Activated T-cell treated with anti-CD3 and anti-CD28 coated beads, Interleukin-2, amount 50 U/mL, for 24 hours (primary cell): Measurements from ENCODE around the gene CD4.
A peak's percentile ranks its signal among the peaks of the same experiment; 100 is the strongest.

Experiments
- DNase-seq: peaks from one replicate; pipeline ENCODE4 v3.0.0-alpha.2; 2020
- H3K27ac Mint-ChIP-seq: 2 replicates; pipeline ENCODE4 v1.8.0; 2020; ENCODE audit warnings: mild to moderate bottlenecking, mixed read lengths
- H3K27me3 Mint-ChIP-seq: 2 replicates; pipeline ENCODE4 v1.8.0; 2020; ENCODE audit warnings: mixed read lengths
- H3K36me3 Mint-ChIP-seq: 2 replicates; pipeline ENCODE4 v1.8.0; 2020; ENCODE audit warnings: low read depth, mixed read lengths
- H3K4me1 Mint-ChIP-seq: 2 replicates; pipeline ENCODE4 v1.8.0; 2020; ENCODE audit warnings: low read depth, mixed read lengths
- H3K4me3 Mint-ChIP-seq: 2 replicates; pipeline ENCODE4 v1.8.0; 2020; ENCODE audit warnings: mild to moderate bottlenecking, moderate library complexity, mixed read lengths
- H3K9me3 Mint-ChIP-seq: 2 replicates; pipeline ENCODE4 v1.8.0; 2020; ENCODE audit warnings: mixed read lengths

CD4 gene

GRCh38 chr12:6796576-6796975 lies 7.2 kb downstream of the CD4 start:
- Mint-ChIP-seq H3K4me3 (no peak overlapping the region), H3K27ac (no peak overlapping the region), H3K9me3 (no peaks in the 10 kb centered on the region), H3K36me3 (peaks cover 84% of the 10 kb centered on the region), H3K27me3 (no peaks in the 10 kb centered on the region), H3K4me1 (peaks cover 47% of the 10 kb centered on the region)
- DNase-seq = no peak

- Mint-ChIP-seq H3K27ac (peak overlapping the region; percentile 11), H3K36me3 (peaks cover 78% of the 10 kb centered on the region), H3K4me1 (peaks cover 29% of the 10 kb centered on the region), H3K9me3 (no peaks in the 10 kb centered on the region), H3K4me3 (no peak overlapping the region), H3K27me3 (no peaks in the 10 kb centered on the region)
- no peak for DNase-seq
Measured at GRCh38 chr12:6799147-6799546, 9.8 kb downstream of the CD4 start.

- no peaks in the 10 kb centered on the region for H3K27me3 Mint-ChIP-seq
- DNase-seq = no peak
- no peak overlapping the region for H3K27ac Mint-ChIP-seq
- peaks cover 17% of the 10 kb centered on the region for H3K4me1 Mint-ChIP-seq
- H3K36me3 Mint-ChIP-seq = peaks cover 50% of the 10 kb centered on the region
- no peaks in the 10 kb centered on the region for H3K9me3 Mint-ChIP-seq
- H3K4me3 Mint-ChIP-seq = no peak overlapping the region
Measured at GRCh38 chr12:6807170-6807569, 17.8 kb downstream of the CD4 start.

GRCh38 chr12:6809056-6809455 lies 19.7 kb downstream of the CD4 start:
- Mint-ChIP-seq H3K4me1 (peaks cover 17% of the 10 kb centered on the region), H3K27ac (peak overlapping the region; percentile 35), H3K36me3 (peaks cover 46% of the 10 kb centered on the region), H3K27me3 (no peaks in the 10 kb centered on the region), H3K9me3 (no peaks in the 10 kb centered on the region), H3K4me3 (no peak overlapping the region)
- no peak for DNase-seq

- DNase-seq = no peak
- Mint-ChIP-seq H3K4me3 (no peak overlapping the region), H3K27ac (peak overlapping the region; percentile 31), H3K36me3 (peaks cover 52% of the 10 kb centered on the region), H3K27me3 (no peaks in the 10 kb centered on the region), H3K4me1 (peaks cover 15% of the 10 kb centered on the region), H3K9me3 (no peaks in the 10 kb centered on the region)
Measured at GRCh38 chr12:6810758-6811157, 21.4 kb downstream of the CD4 start.

- no peaks in the 10 kb centered on the region for H3K9me3 Mint-ChIP-seq
- peaks cover 62% of the 10 kb centered on the region for H3K36me3 Mint-ChIP-seq
- no peak overlapping the region for H3K4me3 Mint-ChIP-seq
- no peak overlapping the region for H3K27ac Mint-ChIP-seq
- peaks cover 15% of the 10 kb centered on the region for H3K4me1 Mint-ChIP-seq
- no peak for DNase-seq
- H3K27me3 Mint-ChIP-seq = no peaks in the 10 kb centered on the region
Measured at GRCh38 chr12:6813363-6813762, 24.0 kb downstream of the CD4 start.

- Mint-ChIP-seq H3K4me3 (no peak overlapping the region), H3K27ac (no peak overlapping the region), H3K36me3 (peaks cover 63% of the 10 kb centered on the region), H3K4me1 (peaks cover 8% of the 10 kb centered on the region), H3K27me3 (peaks cover 6% of the 10 kb centered on the region), H3K9me3 (no peaks in the 10 kb centered on the region)
- no peak for DNase-seq
Measured at GRCh38 chr12:6816598-6816997, 27.3 kb downstream of the CD4 start.

GRCh38 chr12:6817098-6817497 lies 27.8 kb downstream of the CD4 start:
- H3K27me3 Mint-ChIP-seq = peaks cover 10% of the 10 kb centered on the region
- H3K9me3 Mint-ChIP-seq = no peaks in the 10 kb centered on the region
- H3K4me3 Mint-ChIP-seq = no peak overlapping the region
- peaks cover 63% of the 10 kb centered on the region for H3K36me3 Mint-ChIP-seq
- H3K27ac Mint-ChIP-seq = no peak overlapping the region
- DNase-seq = no peak
- peaks cover 12% of the 10 kb centered on the region for H3K4me1 Mint-ChIP-seq

GRCh38 chr12:6817662-6818157 lies 28.4 kb downstream of the CD4 start:
- peaks cover 16% of the 10 kb centered on the region for H3K27me3 Mint-ChIP-seq
- H3K4me1 Mint-ChIP-seq = peaks cover 13% of the 10 kb centered on the region
- peaks cover 63% of the 10 kb centered on the region for H3K36me3 Mint-ChIP-seq
- DNase-seq = no peak
- H3K27ac Mint-ChIP-seq = peak overlapping the region; percentile 1
- H3K4me3 Mint-ChIP-seq = no peak overlapping the region
- H3K9me3 Mint-ChIP-seq = no peaks in the 10 kb centered on the region

- no peak for DNase-seq
- Mint-ChIP-seq H3K4me1 (peaks cover 13% of the 10 kb centered on the region), H3K9me3 (no peaks in the 10 kb centered on the region), H3K36me3 (peaks cover 63% of the 10 kb centered on the region), H3K4me3 (no peak overlapping the region), H3K27ac (no peak overlapping the region), H3K27me3 (peaks cover 21% of the 10 kb centered on the region)
Measured at GRCh38 chr12:6818222-6818621, 28.9 kb downstream of the CD4 start.

GRCh38 chr12:6818645-6819044 lies 29.3 kb downstream of the CD4 start:
- no peak for DNase-seq
- no peak overlapping the region for H3K4me3 Mint-ChIP-seq
- peaks cover 59% of the 10 kb centered on the region for H3K36me3 Mint-ChIP-seq

GRCh38 chr12:6819106-6820030 lies 30.0 kb downstream of the CD4 start:
- peaks cover 51% of the 10 kb centered on the region for H3K36me3 Mint-ChIP-seq
- H3K27ac Mint-ChIP-seq = peak overlapping the region; percentile 37
- peaks cover 31% of the 10 kb centered on the region for H3K27me3 Mint-ChIP-seq
- no peak overlapping the region for H3K4me3 Mint-ChIP-seq
- no peak for DNase-seq
- peaks cover 13% of the 10 kb centered on the region for H3K4me1 Mint-ChIP-seq
- H3K9me3 Mint-ChIP-seq = no peaks in the 10 kb centered on the region

More at GRCh38 chr12:6818645-6819044, 29.3 kb downstream of the CD4 start:
- H3K4me1 Mint-ChIP-seq = peaks cover 13% of the 10 kb centered on the region
- peaks cover 25% of the 10 kb centered on the region for H3K27me3 Mint-ChIP-seq
- H3K27ac Mint-ChIP-seq = no peak overlapping the region
- H3K9me3 Mint-ChIP-seq = no peaks in the 10 kb centered on the region

GRCh38 chr12:6820166-6820565 lies 30.8 kb downstream of the CD4 start:
- Mint-ChIP-seq H3K4me1 (peaks cover 14% of the 10 kb centered on the region), H3K27ac (no peak overlapping the region), H3K9me3 (no peaks in the 10 kb centered on the region), H3K36me3 (peaks cover 44% of the 10 kb centered on the region), H3K4me3 (no peak overlapping the region), H3K27me3 (peaks cover 37% of the 10 kb centered on the region)
- no peak for DNase-seq

GRCh38 chr12:6821591-6822425 lies 32.5 kb downstream of the CD4 start, which contains the start of gene GPR162:
GPR162 (plus strand) TSS chr12:6821821; CDS start chr12:6823899, 2,078 bp downstream.
- H3K36me3 Mint-ChIP-seq = peaks cover 29% of the 10 kb centered on the region
- H3K9me3 Mint-ChIP-seq = no peaks in the 10 kb centered on the region
- peak within 1 kb of the TSS; percentile 43 for H3K4me3 Mint-ChIP-seq
- peaks cover 52% of the 10 kb centered on the region for H3K27me3 Mint-ChIP-seq
- peaks cover 18% of the 10 kb centered on the region for H3K4me1 Mint-ChIP-seq
- DNase-seq = no peak
- H3K27ac Mint-ChIP-seq = peak within 1 kb of the TSS; percentile 57
